Urothelium cell line (cell line): ENCODE results near the gene MT1H.

Source experiments
- DNase-seq: peaks from one replicate; pipeline ENCODE4 v3.0.0; 2011; ENCODE audit warnings: low spot score, mixed read lengths
- FAIRE-seq: peaks from 2 replicates; lab custom pipeline; 2011; peaks lifted over from hg19 to GRCh38; lab: Jason Lieb, UNC

MT1H gene

DNA sequence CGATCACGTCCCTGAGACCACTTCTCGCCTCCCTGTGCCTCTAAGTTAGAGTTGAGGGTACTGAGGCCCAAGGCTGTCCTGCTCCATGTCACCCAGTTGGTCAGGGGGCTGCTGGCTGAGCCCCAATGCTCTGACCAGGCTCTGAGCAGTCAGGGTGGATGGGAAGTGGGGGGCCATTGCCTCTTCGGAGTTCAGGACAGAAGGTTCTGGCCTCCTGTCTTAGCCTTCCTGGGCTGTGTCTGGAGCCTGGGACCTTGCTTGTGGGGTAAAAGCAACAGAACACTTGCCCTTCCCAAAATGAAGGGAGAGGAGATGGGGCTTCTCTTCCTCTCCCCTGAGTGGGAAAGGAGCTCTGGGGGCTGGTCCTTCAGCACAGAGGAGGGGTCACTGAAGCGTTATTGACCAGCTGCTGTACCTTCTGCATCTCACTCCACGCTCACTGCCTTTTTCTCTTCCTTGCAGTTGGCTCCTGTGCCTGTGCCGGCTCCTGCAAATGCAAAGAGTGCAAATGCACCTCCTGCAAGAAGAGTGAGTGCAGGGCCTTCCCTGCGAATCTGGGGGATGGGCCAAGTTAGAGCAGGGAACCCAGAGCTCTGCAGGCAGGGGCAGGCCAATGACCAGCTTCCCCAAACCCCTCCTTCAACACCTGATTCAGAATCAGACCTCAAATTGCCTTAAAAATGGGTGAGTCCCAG, 13.2 kb downstream of the MT1H start:
- no peak for FAIRE-seq
- DNase-seq: no peak

GRCh38 chr16:56683424-56684172, 14.0 kb downstream of the MT1H start:
- FAIRE-seq (no peak), DNase-seq (no peak)

DNA sequence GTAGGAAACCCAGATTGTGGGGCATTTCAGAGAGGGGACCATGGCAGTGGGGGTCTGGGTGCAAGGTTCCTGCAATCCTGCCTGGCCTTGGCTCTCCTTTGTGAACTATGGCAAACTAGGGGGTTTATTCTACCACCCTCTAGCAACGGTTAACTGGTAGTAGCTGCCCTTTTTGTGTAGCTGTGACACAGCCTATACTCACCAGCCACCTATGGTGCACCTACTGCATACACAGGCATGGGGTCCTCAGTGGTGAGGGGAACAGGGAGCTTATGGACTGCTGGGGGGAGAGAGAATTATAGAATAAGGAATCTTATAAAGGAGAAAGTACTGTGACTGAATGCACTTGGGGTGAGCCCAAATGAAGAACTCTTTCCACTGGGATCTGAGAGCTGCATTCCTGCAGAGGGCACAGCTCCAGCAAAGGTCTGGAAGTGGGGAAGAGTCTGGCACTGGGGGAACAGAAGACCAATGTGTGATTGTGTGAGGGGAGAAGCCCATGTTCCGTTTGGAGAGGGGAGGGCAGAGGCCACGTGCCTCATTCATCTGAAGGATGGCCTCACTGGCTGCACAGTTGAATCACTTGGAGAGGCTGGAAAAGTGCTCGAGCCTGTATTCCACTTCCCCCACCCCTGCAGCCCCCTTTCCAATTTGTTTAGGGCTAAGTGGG, 14.8 kb downstream of the MT1H start:
- no peak for FAIRE-seq
- DNase-seq: no peak

DNA sequence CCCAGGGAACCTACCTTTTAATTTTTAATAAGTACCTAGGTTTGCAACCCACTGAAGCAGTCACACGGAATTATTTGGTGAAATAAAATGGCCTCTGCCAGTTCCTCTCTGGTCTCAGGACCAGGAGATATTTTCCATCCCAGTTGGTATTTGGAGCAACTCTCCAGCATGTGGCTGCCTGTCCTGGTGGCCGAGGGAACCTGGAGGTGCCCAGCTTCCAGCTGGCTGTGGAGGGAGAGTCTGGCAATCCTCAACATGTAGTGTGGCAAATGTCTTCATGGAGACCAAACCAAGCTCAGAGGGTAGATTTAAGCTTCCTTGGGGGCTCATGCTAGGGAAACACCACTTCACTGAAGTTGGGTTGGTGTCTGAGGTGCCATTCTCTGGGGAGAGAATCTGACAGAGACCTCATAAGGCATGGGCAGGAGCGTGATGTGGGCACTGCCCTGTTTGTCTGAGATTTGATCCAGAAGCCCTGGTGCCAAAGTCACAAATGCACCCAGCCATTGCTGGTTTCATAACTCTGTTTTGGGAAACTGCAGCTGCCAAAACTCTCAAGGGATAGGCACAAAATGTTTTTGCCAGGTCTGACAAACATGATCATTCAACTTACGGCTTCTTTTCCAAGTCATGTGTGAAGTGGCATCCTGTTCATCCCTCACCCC, 15.4 kb downstream of the MT1H start:
- FAIRE-seq: no peak
- DNase-seq: no peak

DNA sequence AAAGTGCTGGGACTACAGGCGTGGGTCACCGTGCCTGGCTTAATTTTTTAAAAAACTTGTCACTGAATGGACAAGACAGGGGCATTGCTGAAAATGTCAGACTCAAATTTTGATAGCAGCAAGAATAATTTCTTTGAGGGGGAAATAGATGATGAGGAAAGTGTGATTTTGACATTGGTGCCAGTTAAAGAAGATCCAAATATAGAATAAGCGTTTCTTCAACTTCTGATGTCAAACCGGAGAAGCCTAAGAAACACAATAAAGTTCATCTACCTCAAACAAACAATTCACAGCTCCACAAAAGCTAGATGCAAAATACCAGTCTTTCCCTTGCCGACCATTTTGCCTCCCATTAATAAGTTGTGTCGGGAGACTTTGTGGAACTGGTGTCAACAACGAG, 17.1 kb downstream of the MT1H start:
- no peak for DNase-seq
- FAIRE-seq: no peak

- DNase-seq (no peak), FAIRE-seq (no peak)
These were observed 19.1 kb downstream of the MT1H start for GRCh38 chr16:56688762-56689161.

GRCh38 chr16:56689171-56689570, 19.6 kb downstream of the MT1H start:
- DNase-seq (no peak), FAIRE-seq (no peak)

- DNase-seq (no peak), FAIRE-seq (no peak)
These were observed 21.0 kb downstream of the MT1H start for GRCh38 chr16:56690420-56691122.

- FAIRE-seq: no peak
- DNase-seq: peak; percentile 81
These were observed 22.3 kb downstream of the MT1H start for GRCh38 chr16:56691885-56692284.

GRCh38 chr16:56695246-56695645, 25.6 kb downstream of the MT1H start:
- no peak for FAIRE-seq
- no peak for DNase-seq

DNA sequence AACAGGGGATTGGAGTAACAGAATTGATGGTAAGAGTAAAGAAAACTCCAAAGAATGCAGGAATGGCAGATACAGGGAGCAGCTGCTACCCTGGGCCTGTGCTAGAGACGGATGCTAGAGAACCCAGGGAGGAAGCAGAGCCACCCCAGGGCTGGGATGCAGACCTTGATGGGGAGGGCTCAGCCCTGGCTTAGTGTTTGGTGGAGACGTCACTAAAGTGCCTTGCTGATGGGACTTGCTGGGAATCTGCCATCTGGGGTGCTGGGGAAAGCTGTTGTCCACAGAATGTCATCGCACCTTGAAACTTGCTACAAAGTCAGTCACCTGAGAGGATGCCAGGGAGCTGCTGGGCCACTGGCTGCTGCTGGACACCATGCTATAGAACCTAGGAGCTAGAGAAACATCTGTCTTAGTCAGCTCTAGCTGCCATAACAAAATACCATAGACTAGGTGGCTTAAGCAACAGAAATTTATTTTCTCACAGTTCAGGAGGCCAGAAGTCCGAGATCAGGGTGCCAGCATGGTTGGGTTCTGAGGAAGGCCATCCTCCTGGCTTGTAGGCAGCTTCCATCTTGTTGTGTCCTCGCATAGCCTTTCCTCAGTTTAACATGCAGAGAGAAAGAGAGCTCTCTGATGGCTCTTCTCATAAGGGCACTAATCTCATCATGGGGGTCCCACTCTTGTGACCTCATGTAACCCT, 28.0 kb downstream of the MT1H start:
- FAIRE-seq: no peak

DNA sequence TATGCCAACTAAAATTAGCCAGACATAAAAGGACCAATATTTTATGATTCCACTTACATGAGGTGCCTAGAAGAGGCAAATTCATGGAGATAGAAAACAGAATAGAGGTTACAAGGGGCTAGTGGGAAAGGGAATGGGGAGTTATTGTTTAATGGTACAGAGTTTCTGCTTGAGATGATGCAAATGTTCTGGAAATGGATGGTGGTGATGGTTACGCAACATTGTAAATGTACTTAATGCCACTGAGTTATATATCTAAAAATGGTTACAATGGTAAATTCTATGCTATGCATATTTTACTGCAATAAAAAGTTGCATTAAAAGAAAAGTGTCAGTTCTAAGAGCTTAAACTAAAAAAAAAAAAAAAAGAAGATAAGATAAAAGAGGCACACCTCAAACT, 30.6 kb downstream of the MT1H start:
- DNase-seq (no peak), FAIRE-seq (no peak)

More for the DNA sequence above, 28.0 kb downstream of the MT1H start:
- DNase-seq: no peak

- FAIRE-seq (no peak), DNase-seq (no peak)
These were observed 31.0 kb downstream of the MT1H start for GRCh38 chr16:56700631-56701030.

- no peak for DNase-seq
- peak; percentile 23 for FAIRE-seq
These were observed 31.9 kb downstream of the MT1H start for GRCh38 chr16:56701534-56701933.

DNA sequence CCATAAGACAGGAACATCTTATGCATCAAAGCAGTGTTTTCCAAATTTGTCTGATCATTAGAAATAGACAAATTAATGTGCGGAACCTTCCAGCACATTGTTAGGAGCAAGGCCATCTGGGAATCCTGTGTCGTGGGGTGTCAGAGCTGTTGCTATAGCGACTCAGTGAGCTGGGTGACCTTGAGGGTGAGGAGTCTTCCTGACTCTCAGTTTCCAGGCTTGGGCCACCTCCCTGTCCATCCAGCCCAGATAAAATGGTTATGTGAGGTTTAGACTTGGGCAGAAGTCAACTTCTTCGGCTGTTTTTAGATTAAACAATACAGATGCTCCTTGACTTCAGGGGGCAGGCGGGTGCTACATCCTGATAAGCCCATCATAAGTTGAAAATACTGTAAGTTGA, 33.2 kb downstream of the MT1H start:
- FAIRE-seq (no peak), DNase-seq (no peak)

DNA sequence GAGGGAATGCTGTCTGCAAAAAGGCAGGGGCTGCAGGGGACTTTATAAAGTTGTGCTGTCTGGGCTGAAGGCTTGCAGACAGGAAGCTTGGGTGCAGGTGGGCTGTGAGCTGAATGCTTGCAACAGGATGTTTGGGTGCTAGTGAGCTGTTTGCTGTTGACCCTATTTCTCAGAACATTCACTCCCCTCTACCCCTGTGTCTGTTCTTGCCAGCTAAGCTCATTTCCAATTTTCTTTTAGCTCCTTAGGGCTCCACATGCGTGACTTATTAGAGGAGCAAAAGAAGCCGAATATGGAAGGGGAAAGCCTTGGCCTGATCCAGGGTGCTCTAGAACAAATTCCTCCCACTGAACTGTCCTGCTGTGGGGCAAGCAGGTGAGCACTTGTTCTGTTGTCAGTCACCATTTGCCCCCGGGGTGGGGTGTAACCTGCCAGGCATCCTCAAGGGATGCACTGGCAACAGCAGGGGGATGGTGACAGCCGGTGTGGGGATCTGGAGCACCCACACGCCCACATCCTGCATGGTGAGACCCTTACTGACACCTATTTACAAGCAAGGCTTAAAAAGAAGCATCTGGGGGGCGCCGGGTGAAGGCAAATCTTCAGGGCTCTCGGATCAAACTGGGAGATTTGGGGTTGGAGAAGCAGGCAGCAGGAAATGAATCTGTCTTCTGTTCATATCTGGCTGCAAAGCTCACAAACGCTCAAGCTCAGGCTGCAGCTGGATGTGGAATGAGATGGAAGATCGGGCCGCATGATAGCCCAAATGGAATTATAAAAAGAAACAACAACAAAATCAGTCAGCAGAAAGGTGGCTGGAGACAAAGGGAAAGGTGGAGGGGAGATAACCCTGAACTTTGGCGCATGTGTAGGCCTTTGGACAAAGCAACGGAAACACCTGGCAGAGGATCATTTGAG, 39.2 kb downstream of the MT1H start:
- DNase-seq: no peak

GRCh38 chr16:56709443-56710040, 39.9 kb downstream of the MT1H start:
- DNase-seq: no peak
- FAIRE-seq: no peak

More for the DNA sequence above, 39.2 kb downstream of the MT1H start:
- FAIRE-seq: no peak

GRCh38 chr16:56710181-56710737, 40.6 kb downstream of the MT1H start:
- FAIRE-seq (no peak), DNase-seq (no peak)
